CD14-positive monocyte (primary cell): ENCODE data around the gene IFITM10. TPM values are rescaled to one million over a fixed set of nuclear protein-coding genes. Genes with fewer than 3 reads are reported as not detected.

Experiments
- DNase-seq, 3 donors: peaks; one replicate each; pipeline ENCODE4 v3.0.0-alpha.2; 2011 to 2022
- H2AFZ ChIP-seq: 2 replicates; pipeline ENCODE4 v1.6.0; 2012; ENCODE audit warnings: mild to moderate bottlenecking, low read depth, low read length, inconsistent platforms; ENCODE audit not compliant: insufficient read depth, poor library complexity, severe bottlenecking
- H3K27ac ChIP-seq, 2 donors: 1 replicate in 1 of 2; 2 replicates in 1 of 2; pipeline ENCODE4 v1.5.1; 2012 to 2013; ENCODE audit warnings: low read length in 2 of 2, control low read depth in 1 of 2, inconsistent platforms in 1 of 2, low read depth in 1 of 2, mild to moderate bottlenecking in 1 of 2
- H3K27me3 ChIP-seq, 2 donors: one replicate each; pipeline versions ENCODE4 v1.6.0 to v1.6.1; 2011 to 2013; ENCODE audit warnings: low read length in 2 of 2; ENCODE audit not compliant: control insufficient read depth in 2 of 2, insufficient read depth in 2 of 2
- H3K36me3 ChIP-seq, 2 donors: replicated peaks in 1 of 2; 1 replicate in 1 of 2; 2 replicates in 1 of 2; pipeline versions ENCODE4 v1.5.1 to v1.6.1; 2012 to 2013; ENCODE audit warnings: low read length in 2 of 2, control low read depth in 1 of 2, inconsistent platforms in 1 of 2, mild to moderate bottlenecking in 1 of 2; ENCODE audit not compliant: insufficient read depth in 2 of 2, control insufficient read depth in 1 of 2
- H3K4me1 ChIP-seq, 2 donors: 1 replicate in 1 of 2; 2 replicates in 1 of 2; pipeline versions ENCODE4 v1.5.1 to v1.6.1; 2012 to 2013; ENCODE audit warnings: low read length in 2 of 2, control low read depth in 1 of 2, inconsistent platforms in 1 of 2, mild to moderate bottlenecking in 1 of 2, moderate library complexity in 1 of 2; ENCODE audit not compliant: insufficient read depth in 2 of 2, control insufficient read depth in 1 of 2
- H3K4me2 ChIP-seq: replicated peaks from 2 replicates; pipeline ENCODE3; 2012; ENCODE audit warnings: low read length, moderate library complexity, mild to moderate bottlenecking; ENCODE audit not compliant: poor library complexity, severe bottlenecking; ENCODE audit errors: extremely low read depth
- H3K4me3 ChIP-seq, 3 experiments: fragments of 200-600 bp in 1 of 3; sonication (generic) in 1 of 3; replicated peaks in 1 of 3; 1 replicate in 2 of 3; 2 replicates in 1 of 3; pipeline ENCODE4 v1.5.1; 2011 to 2013; ENCODE audit warnings: low read length in 3 of 3, mild to moderate bottlenecking in 3 of 3, control low read depth in 2 of 3, low read depth in 2 of 3, inconsistent platforms in 1 of 3, moderate library complexity in 1 of 3
- H3K79me2 ChIP-seq: 2 replicates; pipeline ENCODE4 v1.6.0; 2012; ENCODE audit warnings: mild to moderate bottlenecking, control low read depth, inconsistent platforms, low read length, moderate library complexity; ENCODE audit not compliant: insufficient read depth
- H3K9ac ChIP-seq: 2 replicates; pipeline ENCODE4 v1.6.0; 2017; ENCODE audit warnings: low read length, mild to moderate bottlenecking; ENCODE audit not compliant: insufficient read depth, poor library complexity, severe bottlenecking
- H3K9me3 ChIP-seq, 2 donors: replicated peaks in 1 of 2; 1 replicate in 1 of 2; 2 replicates in 1 of 2; pipeline versions ENCODE4 v1.5.1 to v1.6.1; 2012 to 2013; ENCODE audit warnings: low read length in 2 of 2, control low read depth in 1 of 2; ENCODE audit not compliant: control insufficient read depth in 1 of 2, insufficient read depth in 1 of 2
- H4K20me1 ChIP-seq: 2 replicates; pipeline ENCODE4 v1.6.0; 2012; ENCODE audit warnings: mild to moderate bottlenecking, low read length, control low read depth, moderate library complexity; ENCODE audit not compliant: insufficient read depth
- H3K27ac Mint-ChIP-seq, 7 donors: one replicate each; pipeline ENCODE4 v1.8.0; 2020; ENCODE audit warnings: mild to moderate bottlenecking in 7 of 7, mixed read lengths in 7 of 7, moderate library complexity in 6 of 7, inconsistent platforms in 2 of 7
- H3K27me3 Mint-ChIP-seq, 3 donors: one replicate each; pipeline ENCODE4 v1.8.0; 2021 to 2022; ENCODE audit warnings: low read depth in 3 of 3, mild to moderate bottlenecking in 3 of 3, mixed read lengths in 3 of 3, moderate library complexity in 3 of 3, inconsistent platforms in 1 of 3
- H3K36me3 Mint-ChIP-seq, 2 donors: one replicate each; pipeline ENCODE4 v1.8.0; 2020; ENCODE audit warnings: mixed read lengths in 2 of 2, inconsistent platforms in 1 of 2, mild to moderate bottlenecking in 1 of 2
- H3K4me1 Mint-ChIP-seq: one replicate; pipeline ENCODE4 v1.8.0; 2020; ENCODE audit warnings: mild to moderate bottlenecking, mixed read lengths
- H3K4me3 Mint-ChIP-seq, 2 donors: one replicate each; pipeline ENCODE4 v1.8.0; 2020; ENCODE audit warnings: mild to moderate bottlenecking in 2 of 2, mixed read lengths in 2 of 2, moderate library complexity in 1 of 2
- H3K9me3 Mint-ChIP-seq, 7 donors: one replicate each; pipeline ENCODE4 v1.8.0; 2020 to 2022; ENCODE audit warnings: mixed read lengths in 7 of 7, mild to moderate bottlenecking in 6 of 7, moderate library complexity in 6 of 7, inconsistent platforms in 2 of 7
- CTCF ChIP-seq: fragments of 200-600 bp; IDR thresholded peaks from one replicate; pipeline ENCODE4 v1.8.0; 2022; ENCODE audit warnings: antibody characterized with exemption, mild to moderate bottlenecking
- WGBS: methylation state at CpG from one replicate; pipeline ENCODE4 v1.1.5; 2013; ENCODE audit warnings: missing lambda C conversion rate; ENCODE audit not compliant: insufficient coverage; 5-methylcytosine and 5-hydroxymethylcytosine counted together
- intact Hi-C, 2 donors: fragments of 100-400 bp; cut with micrococcal nuclease; formaldehyde crosslinking; loops; one replicate each; pipeline versions ENCODE4 v1.15.0 to v1.15.1; 2023
- polyA plus RNA-seq, 3 donors: library from polyadenylated mRNA; depleted of rRNA in 1 of 3; unstranded in 2 of 3; stranded (reverse) in 1 of 3; fragments of 300-500 nt in 2 of 3; fragments of >200 nt in 1 of 3; fragmentation: Illumina TruSeq in 2 of 3; gene quantifications; 1 replicate in 2 of 3; 2 replicates in 1 of 3; pipeline ENCODE4 v1.2.3, GENCODE V29; 2012 to 2021

Gene IFITM10
- polyA plus RNA-seq, 3 donors: 2.4 TPM; not detected in 2

- Histone ChIP-seq H3K4me3 (peak overlapping the region in 1 of 3 experiments; percentile 57), H3K9ac (no peak overlapping the region), H3K79me2 (no peaks in the 10 kb centered on the region), H2AFZ (peak overlapping the region; percentile 67), H3K9me3 (no peaks in the 10 kb centered on the region), H3K4me2 (peak overlapping the region; percentile 69), H3K36me3 (no peaks in the 10 kb centered on the region), H3K27me3 (peaks cover 0 to 43% of the 10 kb centered on the region in 2 donors), H3K4me1 (peaks cover 10 to 14% of the 10 kb centered on the region in 2 donors), H3K27ac (no peak overlapping the region), H4K20me1 (no peaks in the 10 kb centered on the region)
- 45% methylated on average over 42 of the region's 45 CpGs for WGBS
- H3K9me3 Mint-ChIP-seq: peaks cover 0 to 6% (median 3%) of the 10 kb centered on the region in 7 donors
- peak; percentile 67 for TF ChIP-seq CTCF
- peak; percentile 79 to 84 (median 81) for DNase-seq
- H3K4me3 Mint-ChIP-seq: peak overlapping the region in 1 of 2 donors; percentile 78
- peaks cover 5% of the 10 kb centered on the region for H3K4me1 Mint-ChIP-seq
- peaks cover 37 to 67% (median 44%) of the 10 kb centered on the region in 3 donors for H3K27me3 Mint-ChIP-seq
- intact Hi-C loops: loop anchor here (1.0 to 10.0 kb wide), 5 partner anchors 37 to 458 kb away; no protein-coding TSS in a partner anchor
- H3K36me3 Mint-ChIP-seq: no peaks in the 10 kb centered on the region
- H3K27ac Mint-ChIP-seq: no peak overlapping the region
These were observed 56.1 kb downstream of the IFITM10 start for GRCh38 chr11:1694064-1694845.

- Mint-ChIP-seq H3K27ac (no peak overlapping the region), H3K4me3 (peak overlapping the region in 1 of 2 donors; percentile 60), H3K9me3 (peaks cover 0 to 4% (median 2%) of the 10 kb centered on the region in 7 donors), H3K4me1 (peaks cover 5% of the 10 kb centered on the region), H3K36me3 (no peaks in the 10 kb centered on the region), H3K27me3 (peaks cover 41 to 74% (median 43%) of the 10 kb centered on the region in 3 donors)
- Histone ChIP-seq H3K4me1 (peaks cover 10 to 14% of the 10 kb centered on the region in 2 donors), H3K9ac (peak overlapping the region; percentile 25), H3K4me3 (peak overlapping the region; percentile 2 to 57 (median 17)), H3K9me3 (no peaks in the 10 kb centered on the region), H3K4me2 (peak overlapping the region; percentile 69), H3K27me3 (peaks cover 0 to 45% of the 10 kb centered on the region in 2 donors), H3K27ac (no peak overlapping the region), H2AFZ (peak overlapping the region; percentile 67), H3K36me3 (no peaks in the 10 kb centered on the region), H3K79me2 (no peaks in the 10 kb centered on the region), H4K20me1 (no peaks in the 10 kb centered on the region)
- WGBS: 5% methylated on average over 33 of the region's 37 CpGs
- intact Hi-C loops: loop anchor here (1.0 to 10.0 kb wide), 6 partner anchors 36 to 459 kb away; no protein-coding TSS in a partner anchor
- peak; percentile 87 for TF ChIP-seq CTCF
- DNase-seq: peak; percentile 53 to 62 (median 57)
These were observed 56.9 kb downstream of the IFITM10 start for GRCh38 chr11:1693327-1694063.
